Ishikawa (cell line): Measurements from ENCODE around the gene ZBTB20.

Source experiments
- CEBPB ChIP-seq: IDR thresholded peaks from 2 replicates; pipeline ENCODE4 v1.6.1; 2012
- CREB1 ChIP-seq: IDR thresholded peaks from 2 replicates; pipeline ENCODE4 v1.6.1; 2012; ENCODE audit warnings: low read depth
- TF ChIP-seq, protein P1 (sequence below): IDR thresholded peaks from 2 replicates; pipeline ENCODE4 v1.6.1; 2012; ENCODE audit warnings: low read depth, mild to moderate bottlenecking
- TF ChIP-seq, protein P2 (sequence below): IDR thresholded peaks from 2 replicates; pipeline ENCODE4 v1.6.1; 2012
- TF ChIP-seq, protein P3 (sequence below): IDR thresholded peaks from 2 replicates; pipeline ENCODE4 v1.6.1; 2012

DNA sequence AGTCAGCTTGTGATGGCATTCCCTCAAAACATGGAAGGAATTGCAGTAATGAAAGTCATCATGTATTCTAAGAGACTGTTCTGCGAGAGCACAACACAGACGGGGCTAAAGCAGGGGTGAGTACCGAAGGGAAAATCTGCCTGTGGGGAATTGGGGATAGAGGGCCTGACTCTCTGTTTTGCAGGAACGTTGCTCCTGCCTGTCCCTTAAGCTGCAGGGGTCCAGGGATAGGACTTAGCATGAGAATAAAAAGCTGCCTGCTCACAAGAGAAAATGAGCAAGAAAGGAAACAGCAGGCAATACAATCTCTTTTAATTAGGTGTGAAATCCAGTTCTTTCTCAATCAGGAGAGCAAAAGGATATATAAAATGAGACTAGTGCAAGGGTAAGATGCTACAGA is 791.0 kb downstream of the ZBTB20 start:
- TF ChIP-seq, protein P1, sequence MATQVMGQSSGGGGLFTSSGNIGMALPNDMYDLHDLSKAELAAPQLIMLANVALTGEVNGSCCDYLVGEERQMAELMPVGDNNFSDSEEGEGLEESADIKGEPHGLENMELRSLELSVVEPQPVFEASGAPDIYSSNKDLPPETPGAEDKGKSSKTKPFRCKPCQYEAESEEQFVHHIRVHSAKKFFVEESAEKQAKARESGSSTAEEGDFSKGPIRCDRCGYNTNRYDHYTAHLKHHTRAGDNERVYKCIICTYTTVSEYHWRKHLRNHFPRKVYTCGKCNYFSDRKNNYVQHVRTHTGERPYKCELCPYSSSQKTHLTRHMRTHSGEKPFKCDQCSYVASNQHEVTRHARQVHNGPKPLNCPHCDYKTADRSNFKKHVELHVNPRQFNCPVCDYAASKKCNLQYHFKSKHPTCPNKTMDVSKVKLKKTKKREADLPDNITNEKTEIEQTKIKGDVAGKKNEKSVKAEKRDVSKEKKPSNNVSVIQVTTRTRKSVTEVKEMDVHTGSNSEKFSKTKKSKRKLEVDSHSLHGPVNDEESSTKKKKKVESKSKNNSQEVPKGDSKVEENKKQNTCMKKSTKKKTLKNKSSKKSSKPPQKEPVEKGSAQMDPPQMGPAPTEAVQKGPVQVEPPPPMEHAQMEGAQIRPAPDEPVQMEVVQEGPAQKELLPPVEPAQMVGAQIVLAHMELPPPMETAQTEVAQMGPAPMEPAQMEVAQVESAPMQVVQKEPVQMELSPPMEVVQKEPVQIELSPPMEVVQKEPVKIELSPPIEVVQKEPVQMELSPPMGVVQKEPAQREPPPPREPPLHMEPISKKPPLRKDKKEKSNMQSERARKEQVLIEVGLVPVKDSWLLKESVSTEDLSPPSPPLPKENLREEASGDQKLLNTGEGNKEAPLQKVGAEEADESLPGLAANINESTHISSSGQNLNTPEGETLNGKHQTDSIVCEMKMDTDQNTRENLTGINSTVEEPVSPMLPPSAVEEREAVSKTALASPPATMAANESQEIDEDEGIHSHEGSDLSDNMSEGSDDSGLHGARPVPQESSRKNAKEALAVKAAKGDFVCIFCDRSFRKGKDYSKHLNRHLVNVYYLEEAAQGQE, result no peak
- TF ChIP-seq, protein P2, sequence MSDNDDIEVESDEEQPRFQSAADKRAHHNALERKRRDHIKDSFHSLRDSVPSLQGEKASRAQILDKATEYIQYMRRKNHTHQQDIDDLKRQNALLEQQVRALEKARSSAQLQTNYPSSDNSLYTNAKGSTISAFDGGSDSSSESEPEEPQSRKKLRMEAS, result no peak
- TF ChIP-seq CREB1, result no peak
- no peak for TF ChIP-seq CEBPB
- TF ChIP-seq, protein P3, sequence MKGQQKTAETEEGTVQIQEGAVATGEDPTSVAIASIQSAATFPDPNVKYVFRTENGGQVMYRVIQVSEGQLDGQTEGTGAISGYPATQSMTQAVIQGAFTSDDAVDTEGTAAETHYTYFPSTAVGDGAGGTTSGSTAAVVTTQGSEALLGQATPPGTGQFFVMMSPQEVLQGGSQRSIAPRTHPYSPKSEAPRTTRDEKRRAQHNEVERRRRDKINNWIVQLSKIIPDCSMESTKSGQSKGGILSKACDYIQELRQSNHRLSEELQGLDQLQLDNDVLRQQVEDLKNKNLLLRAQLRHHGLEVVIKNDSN, result no peak
